ENCODE data around the gene TNFRSF18. TPM values are rescaled to one million over a fixed set of nuclear protein-coding genes. Genes with fewer than 3 reads are reported as not detected.

The TNFRSF18 gene
- total RNA-seq, 4 donors from 2014 or later = 0.44 to 2.6 TPM; not detected in 2

DNA sequence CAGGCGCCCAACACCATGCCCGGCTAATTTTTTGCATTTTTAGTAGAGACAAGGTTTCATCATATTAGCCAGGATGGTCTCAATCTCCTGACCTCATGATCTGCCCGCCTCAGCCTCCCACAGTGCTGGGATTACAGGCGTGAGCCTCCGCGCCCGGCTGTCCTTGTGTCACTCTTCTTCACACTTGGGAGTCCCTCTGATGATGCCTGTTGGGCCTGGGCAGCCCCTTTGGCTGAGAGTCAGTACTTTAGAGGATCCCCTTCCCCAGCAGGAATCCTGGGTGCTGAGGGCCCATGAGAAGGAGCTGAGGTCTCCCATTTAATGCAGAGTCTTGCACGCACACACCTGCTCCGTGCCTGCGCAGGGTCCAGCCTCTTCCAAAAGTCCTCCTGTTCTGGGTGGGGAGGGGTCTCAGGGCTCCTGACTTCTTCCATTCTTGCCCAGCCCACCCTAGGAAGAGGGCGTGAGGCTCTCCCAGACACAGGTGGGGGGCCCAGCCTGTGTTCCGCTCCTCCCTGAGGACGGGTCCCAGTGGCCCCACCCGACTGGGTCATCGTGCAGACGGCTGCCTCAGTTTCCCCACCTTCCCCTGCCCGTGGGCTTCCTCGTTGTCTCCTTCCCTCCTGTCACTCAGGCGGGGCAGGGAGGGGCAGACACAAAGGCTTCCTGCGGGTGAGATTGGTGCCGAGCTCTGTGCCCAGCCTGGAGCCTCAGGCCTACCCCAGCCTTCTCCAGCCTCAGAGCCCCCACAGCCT, 28.8 kb downstream of the TNFRSF18 start:
- no peak for TF ChIP-seq CTCF (IDR thresholded peaks at IDR 0.05; ENCODE audit: low read depth)

GRCh38 chr1:1176931-1177330, 29.5 kb downstream of the TNFRSF18 start:
- no peak for TF ChIP-seq CTCF (IDR thresholded peaks at IDR 0.05; ENCODE audit: low read depth)

GRCh38 chr1:1175221-1176062, 30.9 kb downstream of the TNFRSF18 start:
- no peak for TF ChIP-seq CTCF (IDR thresholded peaks at IDR 0.05; ENCODE audit: low read depth)

DNA sequence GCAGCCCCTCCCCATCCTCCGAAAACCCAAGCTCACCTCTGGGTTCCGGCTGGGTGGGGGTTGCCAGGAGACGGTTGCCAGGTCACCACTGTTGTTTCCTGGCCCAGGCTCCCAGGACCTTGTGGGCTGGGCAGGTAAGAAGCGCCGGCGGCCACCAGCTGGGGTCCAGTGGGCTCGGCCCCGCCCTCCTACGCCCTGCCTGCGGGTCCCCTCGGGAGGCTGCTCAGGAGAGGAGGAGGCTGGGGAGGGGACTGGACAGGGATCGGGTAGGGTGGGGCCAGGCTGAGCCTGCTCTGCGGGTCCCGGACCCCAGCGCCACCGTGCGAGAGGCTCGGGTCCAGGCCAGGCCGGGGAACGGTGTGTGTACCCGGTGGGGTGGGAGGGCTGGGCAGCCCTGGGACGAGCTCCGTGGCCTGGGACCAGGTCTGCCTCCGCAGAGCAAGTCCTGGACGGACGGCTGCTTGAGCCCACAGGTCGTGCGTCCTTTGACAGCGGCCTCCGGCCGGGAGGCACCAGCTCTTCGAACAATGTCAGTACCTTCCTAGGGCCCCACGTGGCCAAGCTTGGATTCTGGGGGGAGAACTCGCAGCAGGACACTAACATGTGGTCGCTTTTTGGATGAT, 32.5 kb downstream of the TNFRSF18 start, which contains the start of gene TTLL10:
TSS of gene TTLL10 (plus strand) at position 88 of the 623 bp plus-strand sequence. CDS start 5,336 bp downstream, outside the sequence.
- TF ChIP-seq CTCF (IDR thresholded peaks at IDR 0.05; ENCODE audit: low read depth) = no peak

GRCh38 chr1:1173061-1173792, 33.2 kb downstream of the TNFRSF18 start:
- TF ChIP-seq CTCF (IDR thresholded peaks at IDR 0.05; ENCODE audit: low read depth) = no peak

GRCh38 chr1:1171546-1172340, 34.6 kb downstream of the TNFRSF18 start:
- no peak for TF ChIP-seq CTCF (IDR thresholded peaks at IDR 0.05; ENCODE audit: low read depth)

Measured in subcutaneous adipose tissue (tissue), 4 donors.